ENCODE data around the gene TRIM71.

- TF ChIP-seq CTCF (IDR thresholded peaks at IDR 0.05; ENCODE audit: insufficient read depth, low read depth, low read length) (no peak), EZH2 (IDR thresholded peaks at IDR 0.05; ENCODE audit: insufficient read depth, low read length) (no peak)
These were observed 8.0 kb downstream of the TRIM71 start for GRCh38 chr3:32825601-32826375.

All from astrocyte (in vitro differentiated cells and primary cell).